Panc1 (cell line): ENCODE measurements around the gene PEX12. TPM values are rescaled to one million over a fixed set of nuclear protein-coding genes. Genes with fewer than 3 reads are reported as not detected.
"Not testable (repeated sequence)": the region's sequence is repeated elsewhere in the genome, so short reads cannot be mapped to it uniquely, and the experiment has no call there.

Experiments used
- ATAC-seq: fragments of 200-7000 bp; cut with Tn5 transposase; 2 replicates; pipeline ENCODE4 v1.9.1; 2020; ENCODE audit warnings: mild to moderate bottlenecking, moderate library complexity
- BruUV-seq: library from RNA; stranded (reverse); fragments of 400-500 nt; replicated peaks from 2 replicates; lab custom pipeline; 2021; lab: Mats Ljungman, UMichigan
- CTCF ChIA-PET: fragments of 300-600 bp; sonication (Branson Sonifier 250); formaldehyde crosslinking; loops from one replicate; lab custom pipeline; 2022; ENCODE audit warnings: antibody characterized with exemption; lab: Charles Lee
- POLR2A ChIA-PET: fragments of 300-600 bp; sonication (Branson Sonifier 250); formaldehyde crosslinking; loops from one replicate; lab custom pipeline; 2022; ENCODE audit warnings: antibody characterized with exemption; lab: Charles Lee
- DNase-seq: peaks from one replicate; pipeline ENCODE4 v3.0.0-alpha.2; 2010; ENCODE audit warnings: low read depth, low spot score
- H3K27ac ChIP-seq: 2 replicates; pipeline ENCODE4 v1.5.1; 2011; ENCODE audit warnings: mild to moderate bottlenecking, low read length, inconsistent platforms
- H3K27me3 ChIP-seq: fragments of 200-500 bp; sonication (Bioruptor generic); 2 replicates; pipeline ENCODE4 v1.6.0; 2014; ENCODE audit warnings: low read length, inconsistent platforms; ENCODE audit not compliant: control insufficient read depth, insufficient read depth
- H3K36me3 ChIP-seq: fragments of 200-500 bp; sonication (Bioruptor generic); 2 replicates; pipeline ENCODE4 v1.5.1; 2014; ENCODE audit warnings: inconsistent platforms, mild to moderate bottlenecking, low read length, moderate library complexity; ENCODE audit not compliant: control insufficient read depth, insufficient read depth
- H3K4me1 ChIP-seq: 2 replicates; pipeline ENCODE4 v1.5.1; 2011; ENCODE audit warnings: inconsistent platforms, mild to moderate bottlenecking, low read length, moderate library complexity; ENCODE audit not compliant: control insufficient read depth, insufficient read depth
- H3K4me3 ChIP-seq, 2 experiments: 2 replicates each; pipeline ENCODE4 v1.5.1; 2011 to 2012; ENCODE audit warnings: low read depth in 2 of 2, low read length in 2 of 2, mild to moderate bottlenecking in 2 of 2, inconsistent platforms in 1 of 2, moderate library complexity in 1 of 2
- H3K9me3 ChIP-seq: fragments of 200-500 bp; sonication (Bioruptor generic); 2 replicates; pipeline ENCODE4 v1.5.1; 2014; ENCODE audit warnings: low read depth, mild to moderate bottlenecking, inconsistent platforms, low read length, moderate library complexity; ENCODE audit not compliant: control insufficient read depth, insufficient read depth
- CTCF ChIP-seq: fragments of 450-650 bp; IDR thresholded peaks from 2 replicates; pipeline ENCODE4 v1.5.1; 2017; ENCODE audit warnings: mild to moderate bottlenecking
- POLR2AphosphoS5 ChIP-seq: IDR thresholded peaks from 2 replicates; pipeline ENCODE4 v1.6.1; 2012; ENCODE audit warnings: mild to moderate bottlenecking, low read depth, low read length, moderate library complexity
- REST ChIP-seq, 2 experiments: IDR thresholded peaks; 2 replicates each; pipeline ENCODE4 v1.6.1; 2011 to 2012; ENCODE audit warnings: low read depth in 2 of 2, control low read depth in 1 of 2, low read length in 1 of 2, mild to moderate bottlenecking in 1 of 2, moderate library complexity in 1 of 2; ENCODE audit not compliant: insufficient read depth in 1 of 2
- SIN3A ChIP-seq: IDR thresholded peaks from 2 replicates; pipeline ENCODE4 v1.6.1; 2012; ENCODE audit warnings: low read depth, mild to moderate bottlenecking, low read length, moderate library complexity, borderline replicate concordance; ENCODE audit not compliant: insufficient read depth
- TCF7L2 ChIP-seq: IDR thresholded peaks from 2 replicates; pipeline ENCODE4 v1.6.1; 2011; ENCODE audit warnings: mild to moderate bottlenecking, low read depth, low read length, inconsistent platforms
- in situ Hi-C: cut with HindIII; loops from 2 replicates; pipeline ENCODE4 v1.10.0; 2016; ENCODE audit warnings: low sequenced_read_pairs, low pct_unique_long_range_greater_than_20kb
- intact Hi-C: fragments of 100-400 bp; cut with micrococcal nuclease; formaldehyde crosslinking; loops from one replicate; pipeline ENCODE4 v1.10.0; 2022; ENCODE audit not compliant: unreplicated experiment
- total RNA-seq: library from RNA; stranded (reverse); gene quantifications from one replicate; pipeline ENCODE4 v1.2.1, GENCODE V29; 2021; ENCODE audit not compliant: unreplicated experiment

Gene PEX12
- total RNA-seq, 1 experiment from 2014 or later, result 6.6 TPM

- in situ Hi-C loops (loop anchor here (25.0 kb wide), 2 partner anchors 218 to 343 kb away; partner anchors contain the start of gene SLC35G3), intact Hi-C loops (loop anchor here (10.0 kb wide), 1 partner anchor 95 kb away; the partner anchor contains the start of gene SLFN12)
- DNase-seq, result no peak
- ChIA-PET CTCF (no interaction called here), POLR2A (no interaction called here)
- BruUV-seq, result no TSS peak
- TF ChIP-seq CTCF (no peak), POLR2AphosphoS5 (no peak), REST (IDR thresholded peaks at IDR 0.05; ENCODE audit: insufficient read depth in 1 of 2, low read depth in 2 of 2, low read length in 1 of 2) (no peak), SIN3A (no peak), TCF7L2 (no peak)
- no peaks in the 10 kb centered on the region for H3K36me3 ChIP-seq
- no peak for ATAC-seq
- H3K27me3 ChIP-seq, result no peaks in the 10 kb centered on the region
- H3K4me1 ChIP-seq, result no peaks in the 10 kb centered on the region
- H3K27ac ChIP-seq, result no peak overlapping the region
- no peaks in the 10 kb centered on the region for H3K9me3 ChIP-seq
- no peak overlapping the region for H3K4me3 ChIP-seq
Measured at GRCh38 chr17:35529866-35530265, 48.5 kb downstream of the PEX12 start.

GRCh38 chr17:35529326-35529725 is 49.0 kb downstream of the PEX12 start:
- ATAC-seq, H3K4me1 ChIP-seq, POLR2A ChIA-PET, intact Hi-C loops, H3K36me3 ChIP-seq, DNase-seq, H3K4me3 ChIP-seq, CTCF ChIA-PET, H3K9me3 ChIP-seq, H3K27me3 ChIP-seq, BruUV-seq, H3K27ac ChIP-seq: not testable (repeated sequence)
- in situ Hi-C loops, result loop anchor here (25.0 kb wide), 2 partner anchors 217 to 342 kb away; partner anchors contain the start of gene SLC35G3

Other genes starting within 250 kb of the PEX12 start
- 45.0 TPM for gene SLFN11, start 204.9 kb downstream of the PEX12 start, total RNA-seq
- gene SLFN12, start 146.1 kb downstream of the PEX12 start, total RNA-seq, result 35.2 TPM
- 56.5 TPM for gene SLFN13, start 129.8 kb downstream of the PEX12 start, total RNA-seq
- gene SLFN12L, start 40.9 kb downstream of the PEX12 start, total RNA-seq, result 0.33 TPM
- not detected for gene SLFN14, start 17.8 kb downstream of the PEX12 start, total RNA-seq
- 446 TPM for gene AP2B1, start 8.8 kb upstream of the PEX12 start, total RNA-seq
- gene RASL10B, start 153.1 kb upstream of the PEX12 start, total RNA-seq, result 4.3 TPM
- not detected for gene GAS2L2, start 174.7 kb upstream of the PEX12 start, total RNA-seq
- not detected for gene C17orf50, start 182.3 kb upstream of the PEX12 start, total RNA-seq
- gene MMP28, start 217.1 kb upstream of the PEX12 start, total RNA-seq, result 1.6 TPM
- gene TAF15, start 230.9 kb upstream of the PEX12 start, total RNA-seq, result 249 TPM